Kidney (tissue), 14 donors: ENCODE results near the gene DMBX1. TPM values are rescaled to one million over a fixed set of nuclear protein-coding genes. Genes with fewer than 3 reads are reported as not detected.

Experiments used
- DNase-seq, 5 donors: peaks; one replicate each; pipeline ENCODE4 v3.0.0-alpha.2; 2013 to 2020
- FAIRE-seq: peaks from 2 replicates; lab custom pipeline; 2012; peaks lifted over from hg19 to GRCh38; lab: Jason Lieb, UNC
- H3K27ac ChIP-seq, 2 donors: one replicate each; pipeline ENCODE4 v1.7.0; 2013; ENCODE audit warnings: low read depth in 2 of 2, low read length in 2 of 2, inconsistent platforms in 1 of 2
- H3K27me3 ChIP-seq: one replicate; pipeline ENCODE4 v1.7.1; 2013; ENCODE audit warnings: low read length, inconsistent platforms; ENCODE audit not compliant: control insufficient read depth, insufficient read depth
- H3K36me3 ChIP-seq, 3 donors: one replicate each; pipeline versions ENCODE4 v1.7.0 to v1.7.1; 2013; ENCODE audit warnings: low read length in 3 of 3, control low read depth in 1 of 3, inconsistent platforms in 1 of 3; ENCODE audit not compliant: insufficient read depth in 3 of 3, control insufficient read depth in 2 of 3
- H3K4me1 ChIP-seq, 3 donors: one replicate each; pipeline versions ENCODE4 v1.7.0 to v1.7.1; 2013; ENCODE audit warnings: low read length in 3 of 3, inconsistent platforms in 1 of 3, low read depth in 1 of 3; ENCODE audit not compliant: control insufficient read depth in 2 of 3, insufficient read depth in 2 of 3
- H3K4me3 ChIP-seq, 3 donors: one replicate each; pipeline versions ENCODE4 v1.7.0 to v1.8.1; 2013; ENCODE audit warnings: low read length in 3 of 3, control low read depth in 1 of 3, inconsistent platforms in 1 of 3
- H3K9ac ChIP-seq, 3 donors: one replicate each; pipeline versions ENCODE4 v1.7.0 to v1.7.1; 2013; ENCODE audit warnings: low read length in 3 of 3, control low read depth in 1 of 3, inconsistent platforms in 1 of 3
- H3K9me3 ChIP-seq, 3 donors: one replicate each; pipeline versions ENCODE4 v1.7.0 to v1.7.1; 2013; ENCODE audit warnings: low read length in 3 of 3, control low read depth in 1 of 3, inconsistent platforms in 1 of 3; ENCODE audit not compliant: control insufficient read depth in 2 of 3, insufficient read depth in 1 of 3
- intact Hi-C: fragments of 100-400 bp; cut with DNase I; formaldehyde crosslinking; loops from one replicate; pipeline ENCODE4 v1.11.1; 2022
- polyA plus RNA-seq: library from polyadenylated mRNA; stranded (reverse); fragments of 350-450 nt; fragmentation: Illumina TruSeq; extraction: RNeasy Lipid Tissue Mini Kit (QIAGEN cat#74804); gene quantifications from one replicate; pipeline ENCODE4 v1.2.3, GENCODE V29; 2014; ENCODE audit warnings: low read depth, low replicate concordance; ENCODE audit not compliant: insufficient read depth
- total RNA-seq: library from RNA; stranded (reverse); fragmentation: NEBNext Ultra II Directional; extraction: Animal tissue kit (Norgen Biotek cat#: 25700); gene quantifications from one replicate; pipeline ENCODE4 v1.2.1, GENCODE V29; 2021
- TF ChIP-seq, protein P1 (sequence below): IDR thresholded peaks from 3 replicates; pipeline ENCODE4 v1.5.1; 2012; ENCODE audit warnings: mild to moderate bottlenecking, moderate library complexity, borderline replicate concordance; ENCODE audit not compliant: insufficient read depth; ENCODE audit errors: extremely low read depth
- donor health status: control.
- donor health status: control.
- donor health status: control.
- donor health status: control.
- donor health status: control.
- donor health status: DM: yes; HTN: yes; CAD: no.
- donor health status: Normal renal cell carcinoma (clear cell type).

DMBX1 gene
- total and polyA plus RNA-seq, 2 donors from 2014 or later = not detected

DNA sequence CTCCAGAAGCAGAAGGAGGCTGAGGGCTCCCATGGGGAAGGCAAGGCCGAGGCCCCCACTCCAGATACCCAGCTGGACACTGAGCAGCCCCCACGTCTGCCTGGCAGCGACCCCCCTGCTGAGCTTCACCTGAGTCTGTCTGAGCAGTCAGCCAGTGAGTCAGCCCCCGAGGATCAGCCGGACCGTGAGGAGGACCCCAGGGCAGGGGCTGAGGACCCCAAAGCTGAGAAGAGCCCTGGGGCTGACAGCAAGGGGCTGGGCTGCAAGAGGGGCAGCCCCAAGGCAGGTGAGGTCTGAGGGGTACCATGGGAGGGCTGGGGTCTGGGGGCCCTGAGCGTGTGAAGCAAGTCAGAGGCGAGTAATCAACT lies 21.3 kb downstream of the DMBX1 start:
- Histone ChIP-seq H3K4me3 (no peak overlapping the region), H3K27me3 (no peaks in the 10 kb centered on the region), H3K9me3 (no peaks in the 10 kb centered on the region), H3K27ac (no peak overlapping the region), H3K9ac (no peak overlapping the region), H3K36me3 (no peaks in the 10 kb centered on the region), H3K4me1 (no peaks in the 10 kb centered on the region)
- intact Hi-C loops = no loop called here
- FAIRE-seq = no peak
- TF ChIP-seq, protein P1, sequence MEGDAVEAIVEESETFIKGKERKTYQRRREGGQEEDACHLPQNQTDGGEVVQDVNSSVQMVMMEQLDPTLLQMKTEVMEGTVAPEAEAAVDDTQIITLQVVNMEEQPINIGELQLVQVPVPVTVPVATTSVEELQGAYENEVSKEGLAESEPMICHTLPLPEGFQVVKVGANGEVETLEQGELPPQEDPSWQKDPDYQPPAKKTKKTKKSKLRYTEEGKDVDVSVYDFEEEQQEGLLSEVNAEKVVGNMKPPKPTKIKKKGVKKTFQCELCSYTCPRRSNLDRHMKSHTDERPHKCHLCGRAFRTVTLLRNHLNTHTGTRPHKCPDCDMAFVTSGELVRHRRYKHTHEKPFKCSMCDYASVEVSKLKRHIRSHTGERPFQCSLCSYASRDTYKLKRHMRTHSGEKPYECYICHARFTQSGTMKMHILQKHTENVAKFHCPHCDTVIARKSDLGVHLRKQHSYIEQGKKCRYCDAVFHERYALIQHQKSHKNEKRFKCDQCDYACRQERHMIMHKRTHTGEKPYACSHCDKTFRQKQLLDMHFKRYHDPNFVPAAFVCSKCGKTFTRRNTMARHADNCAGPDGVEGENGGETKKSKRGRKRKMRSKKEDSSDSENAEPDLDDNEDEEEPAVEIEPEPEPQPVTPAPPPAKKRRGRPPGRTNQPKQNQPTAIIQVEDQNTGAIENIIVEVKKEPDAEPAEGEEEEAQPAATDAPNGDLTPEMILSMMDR = no peak
- DNase-seq = peak in 1 of 5 donors; percentile 43

DNA sequence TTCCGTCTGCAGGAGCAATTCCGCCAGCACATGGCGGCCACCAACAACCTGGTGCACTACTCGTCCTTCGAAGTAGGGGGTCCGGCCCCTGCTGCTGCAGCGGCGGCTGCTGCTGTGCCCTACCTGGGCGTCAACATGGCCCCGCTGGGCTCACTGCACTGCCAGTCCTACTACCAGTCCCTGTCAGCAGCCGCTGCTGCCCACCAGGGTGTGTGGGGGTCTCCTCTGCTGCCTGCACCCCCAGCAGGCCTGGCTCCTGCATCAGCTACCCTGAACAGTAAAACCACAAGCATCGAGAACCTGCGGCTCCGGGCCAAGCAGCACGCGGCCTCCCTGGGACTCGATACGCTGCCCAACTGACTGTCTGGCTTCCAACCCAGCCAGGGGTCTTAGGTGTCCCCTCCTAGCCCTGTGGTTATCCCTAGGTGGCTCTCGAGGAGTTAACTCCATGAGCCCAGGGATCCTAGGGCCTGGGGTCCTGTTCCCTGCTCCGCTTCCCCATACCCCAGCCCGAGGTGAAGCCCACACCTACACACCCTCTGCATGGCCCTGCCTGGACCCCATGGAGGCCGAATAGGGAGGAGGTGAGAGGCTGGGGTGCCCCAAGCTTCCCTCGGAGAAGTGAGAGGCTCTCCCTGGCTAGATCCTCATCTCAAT lies 22.6 kb downstream of the DMBX1 start:
- no peak for FAIRE-seq
- Histone ChIP-seq H3K9ac (no peak overlapping the region), H3K27me3 (peaks cover 2% of the 10 kb centered on the region), H3K4me1 (peaks cover 0 to 6% (median 0%) of the 10 kb centered on the region in 3 donors), H3K27ac (no peak overlapping the region), H3K36me3 (no peaks in the 10 kb centered on the region), H3K4me3 (no peak overlapping the region), H3K9me3 (no peaks in the 10 kb centered on the region)
- DNase-seq = peak in 1 of 5 donors; percentile 73
- intact Hi-C loops = no loop called here
- TF ChIP-seq, protein P1 = no peak

DNA sequence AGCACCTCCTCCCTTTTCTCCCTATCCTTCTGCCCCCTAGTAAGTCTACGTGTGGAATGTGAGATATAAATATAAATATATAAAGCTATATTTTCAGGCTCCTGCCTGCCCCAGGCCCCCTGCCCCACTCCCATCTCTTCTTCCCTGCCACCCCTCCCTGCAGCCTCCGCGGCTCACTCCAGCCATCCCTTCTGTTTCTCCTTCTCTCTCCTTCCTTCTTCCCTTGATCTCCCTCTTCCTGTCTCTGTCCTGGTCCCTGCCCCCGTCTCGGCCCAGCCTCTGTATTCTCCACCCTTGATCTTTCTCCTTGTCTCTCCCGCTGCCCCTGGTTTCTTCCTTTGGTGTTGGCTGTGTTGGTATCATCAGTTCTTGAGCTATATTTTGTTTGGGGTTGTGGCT lies 23.2 kb downstream of the DMBX1 start:
- Histone ChIP-seq H3K9me3 (no peaks in the 10 kb centered on the region), H3K9ac (no peak overlapping the region), H3K36me3 (no peaks in the 10 kb centered on the region), H3K4me3 (no peak overlapping the region), H3K27me3 (peaks cover 2% of the 10 kb centered on the region), H3K4me1 (peaks cover 0 to 6% (median 0%) of the 10 kb centered on the region in 3 donors), H3K27ac (no peak overlapping the region)
- DNase-seq (peak in 1 of 5 donors; percentile 32), FAIRE-seq (no peak)
- TF ChIP-seq, protein P1 = no peak
- intact Hi-C loops = no loop called here
